A549 treated with CORT108297 at 1 μM for 4 hours (cell line): ENCODE results near the gene LRG1. TPM values are rescaled to one million over a fixed set of nuclear protein-coding genes. Genes with fewer than 3 reads are reported as not detected.

Experiments
- total RNA-seq: library from RNA; stranded (reverse); fragments of 200-300 nt; extraction: Qiagen RNA extraction; gene quantifications from 5 replicates; pipeline ENCODE4 v1.2.3, GENCODE V29; 2022

The LRG1 gene
- 0.07 to 0.25 TPM (median 0.09 TPM) in 4 of 5 replicates, not detected in the other for total RNA-seq

DNA sequence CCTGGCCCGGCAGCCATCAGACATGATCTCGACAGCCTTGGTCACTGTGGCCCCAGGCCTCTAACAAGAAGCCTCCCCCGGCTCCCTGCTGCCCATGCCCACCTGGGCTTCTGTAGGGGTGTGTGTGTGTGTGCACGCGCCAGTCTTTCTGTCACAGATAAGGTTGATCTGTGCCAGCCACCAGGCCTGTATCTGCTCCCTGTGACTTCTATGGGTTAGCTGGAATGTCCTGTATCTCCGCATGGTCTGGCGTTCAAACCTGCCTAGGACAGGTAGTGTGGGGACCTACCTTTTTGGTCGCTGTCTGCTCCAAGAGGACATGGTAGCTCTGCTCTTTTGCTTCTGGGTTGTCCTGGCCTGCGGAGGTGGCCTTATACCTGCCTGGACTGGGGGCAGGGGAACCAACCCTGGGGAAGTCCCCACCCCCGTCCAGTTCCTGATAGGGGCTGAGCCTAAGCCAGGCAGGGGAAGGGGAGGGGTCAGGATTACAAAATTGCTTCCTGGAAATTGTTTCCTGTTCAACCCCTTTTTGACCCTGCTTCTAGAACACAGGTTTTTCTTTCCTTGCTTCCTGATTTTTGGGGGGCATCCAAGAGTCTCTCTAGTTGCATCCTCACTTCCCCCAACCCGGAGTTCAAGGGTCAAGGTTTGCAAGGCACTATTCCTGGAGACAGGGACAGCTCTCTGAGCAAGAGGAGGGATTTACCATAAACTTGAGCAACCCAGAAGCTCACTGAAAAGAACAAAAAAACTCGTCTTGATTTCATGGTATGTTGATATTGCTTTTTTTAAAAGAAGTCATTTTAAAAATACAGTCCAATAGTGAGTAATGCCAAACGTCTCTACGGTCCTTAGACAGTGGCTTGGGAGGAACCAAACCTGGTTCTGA, at the start of gene LRG1:
Gene LRG1 (minus strand): TSS at position 344 of the 889 bp plus-strand sequence. CDS start 23 bp downstream, at position 321.

GRCh38 chr19:4559569-4559968, 19.7 kb upstream of the LRG1 start, which contains the start of gene SEMA6B:
Gene SEMA6B, minus strand, starts transcription at chr19:4559684. Its CDS starts 1,227 bp downstream, at chr19:4558457.

DNA sequence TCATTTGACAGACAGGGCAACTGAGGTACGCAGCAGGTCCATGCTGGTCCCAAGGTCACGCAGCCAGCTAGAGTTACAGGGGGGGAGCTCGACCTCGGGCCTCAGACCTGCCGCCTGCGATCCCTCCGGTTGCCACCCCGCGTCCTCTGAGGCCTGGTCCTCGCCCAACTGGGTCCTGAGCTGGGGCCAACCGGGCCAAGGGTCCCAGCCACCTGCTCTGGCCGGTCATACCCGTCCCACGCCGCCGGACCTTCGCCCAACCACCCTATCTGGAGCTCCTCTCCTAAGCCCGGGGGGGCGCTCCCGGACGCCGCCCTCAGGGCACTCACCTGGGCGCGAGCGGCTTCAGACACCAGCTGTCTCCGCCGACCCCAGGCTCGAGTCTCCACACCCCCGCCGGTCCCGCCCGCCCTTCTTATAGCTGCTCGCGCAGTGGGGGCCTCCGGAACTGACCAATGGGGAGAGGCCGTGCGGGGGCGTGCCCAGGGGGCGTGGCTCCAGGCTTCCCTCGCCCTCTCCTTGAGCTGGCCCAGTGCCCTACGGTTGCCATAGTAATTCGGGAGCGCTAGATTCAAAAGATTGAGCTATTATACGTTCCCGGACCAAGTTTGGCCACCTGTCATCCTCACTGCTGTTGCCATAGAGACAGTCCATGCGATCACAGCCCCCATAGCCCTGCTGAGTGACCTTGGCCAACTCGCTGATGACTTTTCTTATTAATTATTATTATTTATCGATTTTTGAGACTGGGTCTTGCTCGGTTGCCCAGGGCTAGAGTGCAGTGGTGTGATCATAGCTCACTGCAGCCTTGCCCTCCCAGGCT, 4.8 kb downstream of the LRG1 start, which contains the start of gene PLIN5:
Gene PLIN5 (minus strand): TSS at position 389 of the 823 bp plus-strand sequence. CDS start 1,150 bp downstream, outside the sequence.

DNA sequence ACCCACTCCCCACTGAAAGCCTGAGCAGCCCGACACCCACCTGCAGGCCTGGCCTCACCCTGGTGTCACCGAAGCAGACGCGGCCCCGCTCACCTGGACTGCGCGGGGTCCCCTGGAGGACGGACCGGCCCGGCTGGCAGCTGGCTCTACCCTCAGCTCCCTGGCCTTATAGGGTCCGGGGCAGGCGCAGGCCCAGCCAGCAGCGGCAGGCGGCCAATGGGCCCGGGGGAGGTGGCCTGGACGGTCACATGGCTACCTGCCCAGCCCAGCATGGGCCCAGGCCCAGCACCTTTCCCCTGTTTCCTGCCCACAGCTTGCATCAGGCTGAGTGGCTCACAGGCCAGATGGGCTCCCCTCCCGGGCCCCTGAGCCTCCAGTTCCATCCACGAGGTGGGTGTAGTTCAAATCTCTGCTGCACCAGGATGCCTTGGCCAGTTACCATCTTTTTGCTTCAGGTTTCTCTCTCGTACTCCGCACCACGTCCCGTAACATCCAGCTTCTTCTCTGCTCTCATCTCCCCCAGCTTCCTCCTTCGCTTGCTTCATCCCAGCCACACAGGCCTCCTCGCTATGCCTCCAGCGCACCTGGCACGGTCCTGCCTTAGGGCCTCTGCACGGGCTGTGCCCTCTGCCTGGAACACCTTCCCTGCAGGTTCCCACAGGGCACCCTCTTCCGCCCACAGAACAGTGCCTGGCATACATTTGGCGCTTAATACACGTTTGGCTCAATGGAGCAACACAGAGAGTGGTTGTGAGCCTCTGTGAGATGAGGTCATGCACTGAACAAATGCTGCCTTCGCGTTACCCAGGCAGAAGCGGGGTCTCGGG, 21.3 kb downstream of the LRG1 start, which contains the start of gene PLIN4:
Gene PLIN4 (minus strand): TSS at position 142 of the 827 bp plus-strand sequence. CDS start 214 bp downstream, outside the sequence.

Other genes with a start within 250 kb of the LRG1 start
- not detected in 5 replicates for gene TMIGD2, start 237.6 kb downstream of the LRG1 start, total RNA-seq
- gene FSD1, start 235.4 kb downstream of the LRG1 start, total RNA-seq: 7.2 to 9.2 TPM (median 8.3 TPM) in 5 replicates
- gene STAP2, start 201.2 kb downstream of the LRG1 start, total RNA-seq: 0.17 TPM in 1 of 5 replicates, not detected in the others
- gene MPND, start 196.5 kb downstream of the LRG1 start, total RNA-seq: 5.6 to 12.3 TPM (median 11.6 TPM) in 5 replicates
- 44.8 to 63.5 TPM (median 59.7 TPM) in 5 replicates for gene SH3GL1, start 139.5 kb downstream of the LRG1 start, total RNA-seq
- gene CHAF1A, start 137.4 kb downstream of the LRG1 start, total RNA-seq: 20.7 to 25.0 TPM (median 24.0 TPM) in 5 replicates
- 34.8 to 65.2 TPM (median 58.0 TPM) in 5 replicates for gene UBXN6, start 82.2 kb downstream of the LRG1 start, total RNA-seq
- 22.8 to 30.9 TPM (median 28.5 TPM) in 5 replicates for gene HDGFL2, start 67.7 kb downstream of the LRG1 start, total RNA-seq
- gene PLIN4, start 21.6 kb downstream of the LRG1 start, total RNA-seq: 0.12 to 0.32 TPM (median 0.25 TPM) in 5 replicates
- gene PLIN5, start 4.8 kb downstream of the LRG1 start, total RNA-seq: 0.10 to 0.34 TPM (median 0.26 TPM) in 3 of 5 replicates, not detected in the others
- gene SEMA6B, start 19.6 kb upstream of the LRG1 start, total RNA-seq: 4.4 to 6.5 TPM (median 6.1 TPM) in 5 replicates
- 3.5 to 4.9 TPM (median 4.5 TPM) in 5 replicates for gene TNFAIP8L1, start 99.5 kb upstream of the LRG1 start, total RNA-seq
- gene MYDGF, start 130.3 kb upstream of the LRG1 start, total RNA-seq: 110 to 145 TPM (median 139 TPM) in 5 replicates
- gene DPP9, start 183.8 kb upstream of the LRG1 start, total RNA-seq: 57.7 to 68.5 TPM (median 64.4 TPM) in 5 replicates